Measurements from ENCODE around the gene FYN. TPM values are rescaled to one million over a fixed set of nuclear protein-coding genes. Genes with fewer than 3 reads are reported as not detected.

The FYN gene
- total and polyA plus RNA-seq, 2 of the 8 experiments (the other 6 are each of a cell fraction or from before 2014, with no cell fraction given), result 46.8 to 97.2 TPM

DNA sequence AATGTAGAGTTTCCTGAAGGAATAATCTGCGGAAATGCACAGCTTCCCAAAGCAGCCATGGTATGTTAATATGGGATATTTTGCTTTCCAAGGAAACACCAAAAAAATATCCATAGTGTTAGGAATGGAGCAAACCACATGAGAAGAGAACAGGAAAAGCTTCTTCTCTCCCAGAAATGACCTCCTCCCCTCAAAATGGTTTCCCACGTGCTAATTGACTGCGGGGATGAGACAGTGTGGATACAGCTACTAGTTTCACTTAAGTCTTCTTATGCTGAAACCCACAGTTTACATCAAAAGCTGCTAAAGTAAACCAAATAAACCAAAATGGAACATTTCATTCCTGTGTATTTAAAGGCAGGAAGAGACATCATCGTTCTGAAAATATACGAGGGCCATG lies 69.4 kb downstream of the FYN start:
- POLR2A ChIA-PET (ENCODE audit: partially characterized antibody), result no interaction called here
- Histone ChIP-seq H3K4me3 (ENCODE audit: extremely low read depth in 1 of 4, insufficient read depth in 2 of 4, low read depth in 3 of 4, low read length in 4 of 4) (no peak overlapping the region), H3K23ac (ENCODE audit: insufficient read length) (no peak overlapping the region), H4K5ac (ENCODE audit: insufficient read length, low read depth, low read length) (no peak overlapping the region), H3K14ac (ENCODE audit: insufficient read length) (no peak overlapping the region), H2AK5ac (ENCODE audit: low read depth, low read length) (no peak overlapping the region), H3K79me1 (ENCODE audit: low read depth, low read length) (no peaks in the 10 kb centered on the region; the same call in 1 of the 2 replicates), H3K9me3 (ENCODE audit: insufficient read depth in 2 of 2, low read depth in 1 of 2, low read length in 1 of 2) (no peaks in the 10 kb centered on the region), H3K56ac (replicated peaks; ENCODE audit: insufficient read length, low read depth, low read length) (no peak overlapping the region), H4K20me1 (replicated peaks in 1 of 2; ENCODE audit: control insufficient read depth in 1 of 2, insufficient read depth in 2 of 2, low read length in 2 of 2) (peaks cover 3% of the 10 kb centered on the region in 2 experiments), H2BK120ac (replicated peaks; ENCODE audit: low read depth, low read length) (no peak overlapping the region), H2BK12ac (ENCODE audit: low read depth, low read length) (no peak overlapping the region), H3K4me2 (ENCODE audit: insufficient read depth in 1 of 2, low read depth in 2 of 2, low read length in 2 of 2) (no peak overlapping the region), H3K4me1 (replicated peaks in 1 of 4; ENCODE audit: control insufficient read depth in 3 of 4, insufficient read depth in 4 of 4, low read length in 3 of 4) (peaks cover 0 to 12% (median 6%) of the 10 kb centered on the region in 4 experiments; a peak in 5 of 7 replicates), H3K27ac (ENCODE audit: low read depth, low read length) (no peak overlapping the region), H2BK15ac (ENCODE audit: low read length) (no peak overlapping the region), H3K79me2 (ENCODE audit: control insufficient read depth in 1 of 2, insufficient read depth in 2 of 2, low read length in 2 of 2) (peaks cover 0 to 8% of the 10 kb centered on the region in 2 experiments; a peak in 1 of 4 replicates), H3K4ac (replicated peaks; ENCODE audit: insufficient read length, low read depth, low read length) (no peak overlapping the region), H2AFZ (ENCODE audit: low read length) (no peak overlapping the region), H4K8ac (ENCODE audit: extremely low read depth, insufficient read depth, low read length) (no peak overlapping the region), H2BK20ac (ENCODE audit: low read length) (no peak overlapping the region), H3K18ac (ENCODE audit: extremely low read depth, low read length) (no peak overlapping the region), H3K9ac (replicated peaks in 1 of 4; ENCODE audit: extremely low read depth in 1 of 4, low read depth in 3 of 4, low read length in 3 of 4) (no peak overlapping the region), H4K91ac (replicated peaks; ENCODE audit: insufficient read length, low read length) (no peak overlapping the region), H3K23me2 (ENCODE audit: low read depth, low read length) (no peaks in the 10 kb centered on the region), H3K36me3 (ENCODE audit: control insufficient read depth in 2 of 4, insufficient read depth in 4 of 4, low read length in 3 of 4) (no peaks in the 10 kb centered on the region), H3K27me3 (replicated peaks in 1 of 4; ENCODE audit: control insufficient read depth in 3 of 4, extremely low read depth in 1 of 4, insufficient read depth in 3 of 4, low read length in 3 of 4) (no peaks in the 10 kb centered on the region), H2BK5ac (ENCODE audit: low read depth, low read length) (no peak overlapping the region)
- TF ChIP-seq RBBP5 (IDR thresholded peaks at IDR 0.05; ENCODE audit: borderline replicate concordance, low read depth, low read length) (no peak), GTF2F1 (IDR thresholded peaks at IDR 0.05; ENCODE audit: borderline replicate concordance, low read depth, low read length) (no peak), NRF1 (IDR thresholded peaks at IDR 0.05; ENCODE audit: low read depth, low read length) (no peak), ATF2 (IDR thresholded peaks at IDR 0.05; ENCODE audit: low read length) (no peak), ATF3 (IDR thresholded peaks at IDR 0.05; ENCODE audit: insufficient read depth, low read depth, low read length) (no peak), JUND (IDR thresholded peaks at IDR 0.05; ENCODE audit: low read length) (no peak), E2F6 (IDR thresholded peaks at IDR 0.05) (no peak)
- FAIRE-seq (no peak), DNase-seq (ENCODE audit: low read depth in 1 of 2, low spot score in 2 of 2) (no peak)
- CTCF ChIA-PET (ENCODE audit: partially characterized antibody), result interaction anchor here (0.9 to 1.7 kb wide), 6 partner anchors 14 to 193 kb away, joined by 3 to 6 read pairs (median 3); no protein-coding TSS in a partner anchor
- WGBS, 2 experiments (ENCODE audit: extremely low coverage in 1 of 2, insufficient coverage in 1 of 2, insufficient read length in 1 of 2, insufficient replicate concordance in 2 of 2, low coverage in 1 of 2, low lambda C conversion rate in 2 of 2, missing lambda C conversion rate in 1 of 2), result 88% methylated on average over 5 of the region's 5 CpGs; no CpG with 5 or more reads in 1 of the 2 experiments
